ENCODE results near the gene FGGY.

FGGY gene

GRCh38 chr1:59737638-59738037 is 440.7 kb downstream of the FGGY start:
- DNase-seq (ENCODE audit: low spot score), result no peak

GRCh38 chr1:59738152-59738551 is 441.3 kb downstream of the FGGY start:
- no peak for DNase-seq (ENCODE audit: low spot score)

GRCh38 chr1:59738591-59739015 is 441.7 kb downstream of the FGGY start:
- DNase-seq (ENCODE audit: low spot score), result no peak

- DNase-seq (ENCODE audit: low spot score), result no peak
Measured at GRCh38 chr1:59739111-59739510, 442.2 kb downstream of the FGGY start.

DNA sequence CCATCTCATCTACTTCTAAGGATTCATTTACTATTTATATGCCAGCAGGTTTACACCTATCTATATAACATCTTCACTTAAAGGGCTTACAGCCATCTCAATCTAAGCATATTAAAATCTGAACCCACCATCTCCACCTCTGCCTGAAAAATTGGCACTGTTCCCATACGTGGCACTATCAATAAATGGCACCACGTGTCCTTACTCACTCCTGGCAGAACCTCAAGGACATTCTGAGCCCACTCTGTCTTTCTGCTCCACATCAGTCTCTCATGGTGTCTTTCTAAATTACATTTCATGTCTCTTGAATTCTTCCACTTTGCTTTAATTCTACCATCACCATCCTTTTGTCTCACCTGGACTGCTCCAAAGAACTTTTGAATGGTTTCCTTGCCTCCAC is 445.6 kb downstream of the FGGY start:
- no peak for DNase-seq (ENCODE audit: low spot score)

GRCh38 chr1:59743324-59744091 is 446.6 kb downstream of the FGGY start:
- no peak for DNase-seq (ENCODE audit: low spot score)

DNA sequence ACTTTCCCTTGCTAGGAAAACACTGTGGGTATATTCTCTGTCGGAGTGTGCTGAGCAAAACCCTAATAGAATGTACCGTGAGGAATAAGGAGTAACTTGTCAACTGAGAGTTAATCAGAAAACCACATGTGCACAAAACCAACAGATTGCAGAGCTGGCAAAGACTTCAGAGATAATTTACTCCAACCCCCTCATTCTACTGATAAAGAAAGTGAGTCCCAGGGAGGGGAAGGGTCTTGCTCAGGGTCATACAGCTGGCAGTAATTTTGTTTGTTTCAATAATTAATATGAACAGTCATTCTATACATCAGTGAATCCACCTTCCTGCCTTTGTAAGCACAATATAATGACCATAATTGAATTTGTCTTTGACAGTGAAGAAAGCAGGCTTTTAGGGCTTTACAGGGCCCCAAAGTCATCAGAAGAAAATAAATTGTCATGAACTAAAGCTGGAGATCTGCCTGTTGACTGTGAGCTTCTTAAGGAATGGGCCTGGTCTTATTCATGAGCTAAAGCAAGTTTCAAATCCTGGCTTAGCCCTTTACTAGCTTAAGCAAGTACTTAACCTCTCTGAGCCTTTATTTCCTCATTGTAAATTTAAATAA is 450.6 kb downstream of the FGGY start:
- DNase-seq (ENCODE audit: low spot score), result no peak

DNA sequence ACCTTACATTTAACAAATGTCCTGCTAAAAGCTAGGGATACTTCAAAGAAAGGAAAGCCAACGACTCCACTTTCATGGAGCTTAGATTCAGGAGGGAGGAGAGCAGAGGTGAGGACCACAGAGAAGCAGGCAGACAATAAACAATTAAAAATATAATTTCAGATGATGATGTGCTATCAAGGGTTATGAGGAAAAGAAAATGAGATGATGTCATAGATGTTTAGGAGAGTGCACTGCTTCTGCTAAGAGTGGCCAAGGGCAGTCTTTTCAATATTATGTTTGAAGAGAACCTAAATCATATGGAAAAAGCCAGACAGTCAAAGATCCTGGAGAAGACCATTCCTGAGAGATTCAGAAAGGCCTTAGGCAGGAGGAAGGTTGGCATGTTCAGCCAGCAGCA is 451.2 kb downstream of the FGGY start:
- no peak for DNase-seq (ENCODE audit: low spot score)

DNA sequence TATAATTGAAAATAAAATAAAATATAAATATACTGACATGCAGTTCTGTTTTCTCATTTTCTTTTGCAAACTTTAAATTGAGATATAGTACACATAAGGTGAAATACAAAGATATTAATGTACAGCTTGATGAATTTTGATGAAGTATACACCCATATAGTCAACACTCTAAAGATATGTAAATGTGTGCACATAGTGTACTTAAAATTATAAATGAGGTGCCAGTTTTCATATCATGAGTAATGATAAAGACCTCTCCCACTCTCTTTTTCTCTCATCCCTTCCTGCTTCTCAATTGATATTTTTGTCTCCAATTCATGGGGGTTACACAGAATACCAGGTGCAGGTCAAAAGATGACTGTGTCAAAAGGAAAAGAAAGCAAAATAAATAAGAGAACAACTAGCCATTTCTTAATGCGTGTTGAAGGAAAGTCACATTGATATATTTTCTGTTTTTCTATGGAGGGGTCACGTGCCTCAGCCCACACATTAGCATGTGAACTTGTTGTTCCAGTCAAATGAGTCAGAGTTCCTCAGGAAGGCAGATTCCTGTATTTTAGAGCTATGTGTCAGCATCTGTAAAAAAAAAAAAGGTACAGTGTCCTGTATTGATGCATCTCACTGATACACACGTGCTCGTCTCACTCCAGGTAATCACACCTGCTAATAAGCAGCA is 453.6 kb downstream of the FGGY start:
- peak; percentile 67 for DNase-seq (ENCODE audit: low spot score)

DNA sequence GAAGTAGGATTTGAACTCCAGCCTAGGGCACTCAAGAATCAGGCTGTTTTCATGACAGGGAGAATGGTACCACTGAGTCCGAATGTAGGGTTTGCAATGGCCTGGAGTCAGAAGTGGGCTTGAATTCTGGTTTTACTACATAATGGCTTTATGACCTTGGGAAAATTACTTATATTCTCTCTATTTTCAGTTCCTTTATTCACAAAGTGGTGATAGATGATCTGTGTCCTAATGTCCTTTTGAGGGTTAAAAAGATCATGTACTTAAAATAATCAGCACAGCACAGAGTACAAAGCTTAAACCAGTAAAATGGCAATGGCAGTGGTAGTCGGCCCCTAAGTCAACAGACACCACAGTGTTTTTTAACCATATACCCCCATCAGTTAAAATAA is 454.1 kb downstream of the FGGY start:
- DNase-seq (ENCODE audit: low spot score), result no peak

- DNase-seq (ENCODE audit: low spot score), result no peak
Measured at GRCh38 chr1:59751801-59752200, 454.9 kb downstream of the FGGY start.

DNA sequence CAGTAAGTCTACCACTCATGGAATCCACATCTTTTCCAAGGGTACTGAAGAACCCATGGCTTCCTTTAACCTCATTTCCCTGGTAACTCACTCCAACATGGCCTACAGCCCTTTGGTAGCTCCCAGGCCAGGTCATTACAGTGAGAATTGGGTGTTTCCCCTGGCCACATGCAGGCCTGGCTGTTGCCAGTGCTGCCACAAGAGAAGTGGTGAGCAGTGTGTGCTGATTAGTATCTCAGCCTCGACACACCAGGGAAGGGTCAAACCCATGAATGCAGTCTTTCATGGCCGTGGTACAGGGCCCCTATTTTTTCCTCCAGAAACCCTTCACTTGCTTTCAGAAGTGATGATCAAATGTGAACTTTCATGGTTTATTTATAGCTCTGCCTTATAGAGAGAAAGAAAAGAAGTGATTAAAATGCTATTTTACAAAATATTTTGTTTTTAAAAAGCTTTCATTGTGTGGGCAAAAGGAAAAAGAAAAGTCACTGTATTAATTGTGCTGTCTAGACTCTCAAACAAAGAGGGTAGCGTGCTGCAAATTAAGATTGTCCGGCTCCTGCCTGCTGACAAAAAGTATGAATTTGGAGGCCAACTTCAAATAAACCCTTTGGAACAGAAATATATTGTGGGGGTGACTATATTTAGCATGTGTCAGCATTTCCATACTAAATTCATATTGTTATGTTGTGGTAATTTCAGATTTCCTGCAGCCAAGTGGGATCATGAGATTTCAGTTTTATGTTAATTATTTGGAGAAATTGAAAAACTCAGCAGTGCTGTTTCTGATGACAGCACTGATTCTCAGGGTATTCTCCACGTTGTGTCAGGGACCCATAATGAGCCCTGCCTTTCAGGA is 455.9 kb downstream of the FGGY start:
- no peak for DNase-seq (ENCODE audit: low spot score)

GRCh38 chr1:59755069-59755685 is 458.3 kb downstream of the FGGY start:
- DNase-seq (ENCODE audit: low spot score), result no peak

- no peak for DNase-seq (ENCODE audit: low spot score)
Measured at GRCh38 chr1:59757197-59757747, 460.4 kb downstream of the FGGY start.

GRCh38 chr1:59759156-59759925 is 462.4 kb downstream of the FGGY start:
- DNase-seq (ENCODE audit: low spot score), result peak; percentile 88

- DNase-seq (ENCODE audit: low spot score), result no peak
Measured at GRCh38 chr1:59761443-59761842, 464.5 kb downstream of the FGGY start.

- DNase-seq (ENCODE audit: low spot score), result no peak
Measured at GRCh38 chr1:59763418-59763817, 466.5 kb downstream of the FGGY start.

DNA sequence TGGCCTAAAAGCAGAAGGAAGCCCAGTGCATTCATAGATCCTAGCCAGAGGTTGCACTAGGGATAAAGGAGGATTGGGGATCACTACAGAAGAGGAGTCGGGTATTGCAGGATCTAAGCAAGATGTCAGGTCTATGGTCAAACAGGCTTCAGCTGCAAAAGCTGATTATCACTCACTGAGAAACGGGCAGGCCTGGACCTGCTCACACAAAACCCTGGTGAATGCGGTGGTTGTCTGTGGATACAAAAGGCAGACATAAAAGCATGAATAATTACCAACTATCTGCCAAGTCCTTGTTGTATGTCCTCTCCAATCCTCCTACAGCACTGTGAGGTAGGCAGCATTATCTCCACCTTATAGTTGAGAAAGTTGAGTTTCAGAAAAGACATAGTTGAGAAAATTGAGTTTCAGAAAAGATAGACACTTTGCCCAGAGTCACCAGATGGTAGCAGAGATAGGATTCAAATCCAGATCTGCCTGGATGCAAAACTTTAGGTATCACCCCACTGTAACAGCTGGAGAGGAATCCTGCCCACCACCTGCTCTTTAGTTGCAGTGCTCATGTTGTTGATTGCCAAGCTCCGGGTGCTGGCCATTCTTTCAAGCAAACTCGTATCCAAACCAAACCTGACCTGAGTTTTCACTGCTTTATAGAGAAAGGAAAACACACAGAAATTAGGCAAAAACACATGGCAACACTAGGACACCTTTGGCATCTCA is 468.3 kb downstream of the FGGY start:
- DNase-seq (ENCODE audit: low spot score), result no peak

DNA sequence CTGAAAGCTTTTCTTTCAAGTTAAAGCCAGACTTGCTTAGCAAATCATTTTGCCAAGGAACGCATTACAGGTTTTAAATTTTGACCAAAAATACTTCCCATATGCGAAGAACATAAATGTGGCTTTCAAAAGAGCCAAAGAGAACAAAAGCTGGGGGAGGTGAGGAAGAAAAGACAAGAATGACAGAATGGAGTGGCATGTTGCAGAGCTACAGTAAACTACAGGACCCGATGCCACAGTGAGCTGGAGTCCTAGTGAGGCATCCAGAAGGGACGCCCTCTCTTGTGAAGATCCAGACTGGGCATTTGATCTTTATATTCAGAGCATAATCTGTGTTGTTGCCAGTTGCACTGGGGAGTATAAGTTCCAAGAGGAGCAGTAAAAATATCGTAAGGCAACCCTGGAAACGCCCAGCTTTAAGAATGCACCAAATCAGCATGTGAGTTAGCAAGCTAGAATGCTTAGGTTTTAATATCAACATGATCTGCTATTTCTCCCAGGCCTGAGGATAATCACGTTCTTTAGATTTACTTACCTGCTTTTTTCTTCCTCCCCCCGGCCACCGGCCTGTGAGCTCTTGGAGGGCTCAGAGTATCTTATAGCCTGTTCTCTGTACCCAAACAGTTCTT is 469.4 kb downstream of the FGGY start:
- DNase-seq (ENCODE audit: low spot score), result no peak

- DNase-seq (ENCODE audit: low spot score), result no peak
Measured at GRCh38 chr1:59767119-59767518, 470.2 kb downstream of the FGGY start.
